HG02642 (cell line): ENCODE results near the gene POLR2J3.
"Not testable (repeated sequence)": the region's sequence is repeated elsewhere in the genome, so short reads cannot be mapped to it uniquely, and the experiment has no call there.

Experiments
- ATAC-seq: cut with Tn5 transposase; IDR thresholded peaks from one replicate; pipeline ENCODE4 v1.9.1; 2021; ENCODE audit warnings: mild to moderate bottlenecking; ENCODE audit not compliant: unreplicated experiment, poor library complexity

The POLR2J3 gene

GRCh38 chr7:102572261-102573239, at the start of gene POLR2J3:
POLR2J3 (minus strand) TSS chr7:102572583; CDS start chr7:102572521, 62 bp downstream.
- peak; percentile 98 for ATAC-seq

GRCh38 chr7:102618122-102618521, 45.7 kb upstream of the POLR2J3 start:
- ATAC-seq = not testable (repeated sequence)

GRCh38 chr7:102616507-102617125, 44.2 kb upstream of the POLR2J3 start, which contains the start of gene RASA4:
RASA4 (minus strand) TSS chr7:102616756; CDS start chr7:102616689, 67 bp downstream.
- peak; percentile 71 for ATAC-seq

GRCh38 chr7:102615930-102616329, 43.5 kb upstream of the POLR2J3 start:
- not testable (repeated sequence) for ATAC-seq

GRCh38 chr7:102614873-102615272, 42.5 kb upstream of the POLR2J3 start:
- ATAC-seq = not testable (repeated sequence)

GRCh38 chr7:102614346-102614697, 41.9 kb upstream of the POLR2J3 start:
- peak; percentile 22 for ATAC-seq

GRCh38 chr7:102613575-102614345, 41.4 kb upstream of the POLR2J3 start:
- peak; percentile 66 for ATAC-seq

- not testable (repeated sequence) for ATAC-seq
These were observed 39.4 kb upstream of the POLR2J3 start for GRCh38 chr7:102611675-102612325.

GRCh38 chr7:102611013-102611674, 38.8 kb upstream of the POLR2J3 start:
- ATAC-seq = peak; percentile 39

- ATAC-seq = not testable (repeated sequence)
These were observed 38.1 kb upstream of the POLR2J3 start for GRCh38 chr7:102610441-102610840.

GRCh38 chr7:102609734-102610133, 37.4 kb upstream of the POLR2J3 start:
- not testable (repeated sequence) for ATAC-seq

GRCh38 chr7:102606848-102607247, 34.5 kb upstream of the POLR2J3 start:
- ATAC-seq = not testable (repeated sequence)

GRCh38 chr7:102604431-102605145, 32.2 kb upstream of the POLR2J3 start:
- ATAC-seq = not testable (repeated sequence)

- ATAC-seq = not testable (repeated sequence)
These were observed 29.9 kb upstream of the POLR2J3 start for GRCh38 chr7:102602317-102602716.

GRCh38 chr7:102599699-102600098, 27.3 kb upstream of the POLR2J3 start:
- ATAC-seq = not testable (repeated sequence)

GRCh38 chr7:102596036-102596435, 23.7 kb upstream of the POLR2J3 start:
- not testable (repeated sequence) for ATAC-seq

GRCh38 chr7:102593637-102594334, 21.4 kb upstream of the POLR2J3 start:
- ATAC-seq = peak; percentile 68

- ATAC-seq = peak; percentile 42
These were observed 20.2 kb upstream of the POLR2J3 start for GRCh38 chr7:102592477-102593019.
